ENCODE measurements around the gene TEX19.
"Not testable (repeated sequence)": the region's sequence is repeated elsewhere in the genome, so short reads cannot be mapped to it uniquely, and the experiment has no call there.

Gene TEX19

GRCh38 chr17:82359451-82360074, 516 bp downstream of the TEX19 start:
- DNase-seq, result not testable (repeated sequence)

- no peak for DNase-seq
Observed at GRCh38 chr17:82361885-82362633, 3.0 kb downstream of the TEX19 start.

- DNase-seq, result no peak
Observed at GRCh38 chr17:82365606-82366295, 6.7 kb downstream of the TEX19 start.

- DNase-seq, result peak; percentile 41
Observed at GRCh38 chr17:82366749-82367148, 7.7 kb downstream of the TEX19 start.

GRCh38 chr17:82367724-82368524, 8.9 kb downstream of the TEX19 start:
- DNase-seq, result peak; percentile 99

GRCh38 chr17:82369211-82369610, 10.2 kb downstream of the TEX19 start:
- no peak for DNase-seq

- DNase-seq, result no peak
Observed at GRCh38 chr17:82370471-82371332, 11.7 kb downstream of the TEX19 start.

GRCh38 chr17:82371333-82372248, 12.5 kb downstream of the TEX19 start, which contains the start of gene UTS2R:
TSS of gene UTS2R (plus strand) at chr17:82371765. CDS start at chr17:82374325, 2,560 bp downstream.
- DNase-seq, result no peak

- no peak for DNase-seq
Observed at GRCh38 chr17:82372249-82373071, 13.4 kb downstream of the TEX19 start.

GRCh38 chr17:82373072-82373452, 14.0 kb downstream of the TEX19 start:
- DNase-seq, result not testable (repeated sequence)

GRCh38 chr17:82373731-82374625, 14.9 kb downstream of the TEX19 start:
- no peak for DNase-seq

GRCh38 chr17:82374626-82375331, 15.7 kb downstream of the TEX19 start:
- DNase-seq, result no peak

GRCh38 chr17:82375359-82376041, 16.5 kb downstream of the TEX19 start:
- DNase-seq, result no peak

GRCh38 chr17:82376042-82376730, 17.1 kb downstream of the TEX19 start:
- no peak for DNase-seq

GRCh38 chr17:82377294-82377693, 18.2 kb downstream of the TEX19 start:
- not testable (repeated sequence) for DNase-seq

GRCh38 chr17:82377924-82378740, 19.1 kb downstream of the TEX19 start:
- no peak for DNase-seq

Data from NCI-H1436 treated with DMSO at 0.1 percent for 48 hours (cell line).